ENCODE results near the gene LDLRAD1.
"Not testable (repeated sequence)": the region's sequence is repeated elsewhere in the genome, so short reads cannot be mapped to it uniquely, and the experiment has no call there.

LDLRAD1 gene

DNA sequence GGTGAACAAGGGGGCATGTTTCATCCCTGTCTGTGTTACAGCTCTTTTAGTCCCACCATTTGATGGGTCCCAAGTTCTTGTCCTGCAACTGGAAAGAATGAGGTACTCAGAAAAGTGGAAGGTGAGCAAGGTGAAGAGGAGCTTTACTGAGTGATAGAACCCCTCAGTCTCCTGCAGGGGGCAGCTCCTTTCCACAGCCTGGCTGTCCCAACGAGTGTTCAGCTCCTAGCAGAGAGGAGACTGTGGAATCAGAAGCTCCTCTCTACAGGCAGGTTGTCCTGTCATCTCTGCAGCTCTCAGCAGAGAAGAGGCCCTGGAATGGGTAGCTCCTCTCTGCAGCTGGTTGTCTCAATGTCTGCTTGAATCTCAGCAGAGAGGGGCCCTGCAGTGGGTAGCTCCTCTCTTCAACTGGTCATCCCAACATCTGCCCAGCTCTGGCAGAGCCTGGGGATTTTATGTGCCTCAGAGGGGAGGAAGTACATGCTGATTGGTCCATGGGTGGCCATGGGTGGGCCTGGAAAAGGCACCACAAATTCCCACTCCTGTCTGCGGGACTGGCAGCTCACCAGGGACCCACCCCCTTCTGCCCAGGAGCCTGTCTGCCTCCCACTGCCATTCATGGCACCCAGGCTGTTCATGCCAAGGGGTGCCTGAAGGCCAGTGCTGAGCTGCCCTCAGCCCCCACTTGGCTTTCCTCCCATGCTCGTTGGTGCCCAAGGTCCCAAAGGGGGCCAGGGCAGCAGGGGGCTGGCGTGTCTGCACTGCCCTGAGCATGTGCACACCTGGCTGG is 25.7 kb downstream of the LDLRAD1 start:
- no peak for DNase-seq (ENCODE audit: low read depth)

DNA sequence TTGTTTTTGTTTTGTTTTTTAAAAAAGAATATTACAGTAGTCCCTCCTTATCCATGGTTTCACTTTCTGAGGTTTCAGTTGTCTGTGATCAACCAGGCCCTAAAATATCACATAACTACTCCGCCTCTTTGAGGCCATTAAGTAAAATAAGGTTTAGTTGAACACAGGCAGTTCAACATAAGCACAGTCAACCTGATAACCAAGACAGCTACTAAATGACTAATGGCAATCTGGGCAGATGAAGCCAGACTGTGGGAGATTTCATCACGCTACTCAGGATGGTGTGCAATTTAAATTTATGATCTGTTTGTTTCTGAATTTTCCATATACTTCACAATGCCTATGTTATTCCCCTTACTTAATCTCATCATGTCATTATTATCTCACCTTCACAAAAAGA is 30.1 kb downstream of the LDLRAD1 start:
- DNase-seq (ENCODE audit: low read depth), result no peak

DNA sequence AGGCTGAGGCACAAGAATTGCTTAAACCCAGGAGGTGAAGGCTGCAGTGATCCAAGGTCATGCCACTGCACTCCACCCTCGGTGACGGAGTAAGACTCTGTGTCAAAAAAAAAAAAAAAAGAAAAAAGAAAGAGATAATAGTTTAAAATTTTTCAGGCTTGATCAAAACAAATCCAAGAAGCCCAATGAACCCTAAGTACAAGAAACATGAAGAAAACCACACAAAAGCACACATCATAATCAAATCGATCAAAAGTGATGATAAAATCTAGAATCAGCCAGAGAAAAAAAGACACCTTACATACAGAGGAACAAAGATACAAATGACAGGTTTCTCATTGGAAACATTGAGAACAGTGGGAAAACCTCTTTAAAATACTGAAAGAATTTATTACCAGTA is 31.5 kb downstream of the LDLRAD1 start:
- DNase-seq (ENCODE audit: low read depth), result no peak

DNA sequence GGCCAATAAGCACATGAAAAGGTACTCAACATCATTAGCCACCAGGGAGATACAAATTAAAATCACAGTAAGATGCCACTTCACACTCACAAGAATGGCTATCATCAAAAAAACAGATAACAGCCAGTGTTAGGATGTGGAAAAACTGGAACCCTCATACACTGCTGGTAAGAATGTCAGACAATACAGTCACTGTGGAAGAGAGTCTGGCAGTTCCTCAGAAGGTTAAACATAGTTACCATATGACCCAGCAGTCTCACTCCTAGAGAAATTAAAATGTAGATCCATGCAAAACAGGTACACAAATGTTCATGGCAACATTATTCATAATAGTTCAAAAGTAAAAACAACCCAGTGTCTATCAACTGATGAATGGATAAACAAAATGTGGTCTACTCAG is 33.3 kb downstream of the LDLRAD1 start:
- DNase-seq (ENCODE audit: low read depth), result no peak

DNA sequence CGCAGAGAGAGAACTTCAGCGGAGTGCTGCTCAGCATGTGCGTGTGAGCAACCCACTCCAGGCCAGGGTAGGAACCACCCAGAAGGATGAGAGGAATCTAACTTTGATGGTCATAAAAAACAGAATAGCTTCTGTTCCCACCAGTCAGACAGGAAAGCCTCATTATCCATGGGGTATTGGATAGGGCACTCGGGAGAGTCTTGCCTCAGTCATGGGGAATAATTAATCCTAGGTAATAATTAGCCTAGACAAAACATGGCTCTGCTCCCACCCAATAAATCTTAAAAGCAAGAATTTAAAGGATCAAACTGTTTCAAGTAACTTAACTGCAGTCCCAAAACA is 35.3 kb downstream of the LDLRAD1 start:
- DNase-seq (ENCODE audit: low read depth), result no peak

DNA sequence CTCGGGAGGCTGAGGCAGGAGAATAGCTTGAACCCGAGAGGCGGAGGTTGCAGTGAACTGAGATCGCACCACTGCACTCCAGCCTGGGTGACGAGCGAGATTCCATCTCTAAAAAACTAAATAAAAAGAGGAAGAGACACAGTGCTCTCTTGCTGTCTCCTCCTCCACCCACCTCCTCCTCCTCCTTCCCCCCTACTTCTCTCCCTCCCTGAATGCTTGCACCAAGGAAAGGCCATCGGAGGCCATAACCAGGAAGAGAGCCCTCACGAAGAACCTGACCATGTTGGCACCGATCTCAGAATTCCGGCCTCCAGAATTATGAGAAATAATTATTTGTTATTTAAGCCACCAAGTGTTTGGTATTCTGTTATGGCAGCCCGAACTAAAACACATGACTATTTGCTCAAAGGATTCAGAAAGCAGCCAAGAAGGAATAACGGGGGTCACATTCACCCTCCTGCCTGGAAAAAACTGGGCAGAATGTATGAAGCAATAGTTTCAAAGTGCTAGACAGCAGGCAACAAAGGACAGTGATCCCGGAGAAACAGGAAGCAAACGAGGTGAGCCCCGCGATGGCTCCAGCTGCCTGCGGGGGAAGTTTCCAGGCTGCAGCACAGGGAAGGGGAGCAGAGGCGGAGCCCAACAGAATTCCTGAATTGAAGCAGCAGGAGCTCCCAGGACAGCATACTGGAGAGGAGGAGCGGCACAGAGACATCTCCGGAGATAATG is 35.8 kb downstream of the LDLRAD1 start:
- DNase-seq (ENCODE audit: low read depth), result no peak

DNA sequence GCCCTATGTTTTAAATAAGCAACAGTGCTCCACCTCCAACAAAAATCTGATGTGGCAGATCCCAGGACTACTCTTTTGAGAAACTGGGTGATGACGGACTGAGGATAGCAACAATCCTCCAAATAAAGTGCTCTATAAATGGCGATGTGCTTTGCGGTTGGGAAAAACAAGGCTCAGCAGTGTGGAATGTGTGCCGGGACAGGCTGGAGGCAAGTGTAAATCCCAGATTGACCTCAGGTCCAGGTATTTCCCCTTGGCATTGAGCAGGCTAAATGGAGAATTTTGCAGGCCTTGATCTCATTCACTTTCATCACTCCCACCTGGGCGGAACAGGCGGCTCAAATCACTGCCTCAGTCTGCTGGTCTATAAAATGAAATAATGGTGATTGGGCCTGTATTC is 36.8 kb downstream of the LDLRAD1 start:
- no peak for DNase-seq (ENCODE audit: low read depth)

DNA sequence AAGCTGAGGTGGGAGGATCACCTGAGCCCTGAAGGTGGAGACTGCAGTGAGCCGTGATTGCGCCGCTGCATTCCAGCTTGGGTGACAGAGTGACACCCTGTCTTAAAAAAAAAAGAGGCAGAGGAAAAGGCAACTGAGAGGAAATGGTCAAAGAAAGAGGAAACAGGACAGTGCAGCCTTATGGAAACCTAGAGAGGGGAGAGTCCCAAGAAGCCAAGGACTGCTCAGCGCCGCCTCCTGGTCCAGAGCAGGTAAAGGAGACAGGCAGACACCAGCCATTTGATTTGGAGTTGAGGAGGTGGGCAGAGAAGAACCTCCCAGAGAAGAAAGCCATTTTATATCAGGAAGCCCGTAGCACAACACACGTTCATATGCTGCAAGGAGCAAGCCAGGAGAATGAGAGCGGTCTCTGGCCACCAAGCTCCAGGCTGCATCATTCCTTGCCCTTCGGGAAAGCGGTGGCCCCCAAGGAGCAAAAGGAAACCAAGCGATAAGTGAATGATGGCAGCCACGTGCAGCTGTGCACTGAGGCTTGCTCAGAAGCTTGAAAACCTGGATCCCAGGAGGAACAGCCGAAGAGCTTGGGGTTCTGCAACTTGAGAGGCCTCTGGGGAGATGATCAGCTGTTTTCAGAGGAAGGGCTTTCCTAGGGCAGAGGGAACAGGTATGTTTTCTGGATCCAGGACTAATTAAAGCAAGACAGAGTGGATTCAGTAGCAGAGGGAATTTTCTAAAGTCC is 38.1 kb downstream of the LDLRAD1 start:
- DNase-seq (ENCODE audit: low read depth), result no peak

DNA sequence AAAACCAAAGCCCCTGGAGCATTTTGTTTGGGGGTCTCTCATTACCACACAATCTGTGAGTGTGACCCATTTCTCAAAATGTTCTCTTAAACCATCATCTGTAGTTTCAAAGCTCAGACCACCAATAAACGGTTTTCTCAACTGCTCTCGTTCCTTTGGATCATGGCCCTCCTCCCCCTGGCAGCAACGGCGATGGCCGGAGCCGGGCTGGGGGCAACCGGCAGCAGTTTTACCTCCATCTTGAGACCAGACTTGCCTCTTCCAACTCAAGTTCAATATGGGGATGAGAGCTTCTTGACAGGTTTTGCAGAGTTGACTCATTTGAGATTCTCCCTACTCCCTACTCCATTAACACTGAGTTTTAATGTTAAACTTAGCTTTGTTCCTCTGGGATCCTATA is 42.1 kb downstream of the LDLRAD1 start:
- DNase-seq (ENCODE audit: low read depth), result no peak

DNA sequence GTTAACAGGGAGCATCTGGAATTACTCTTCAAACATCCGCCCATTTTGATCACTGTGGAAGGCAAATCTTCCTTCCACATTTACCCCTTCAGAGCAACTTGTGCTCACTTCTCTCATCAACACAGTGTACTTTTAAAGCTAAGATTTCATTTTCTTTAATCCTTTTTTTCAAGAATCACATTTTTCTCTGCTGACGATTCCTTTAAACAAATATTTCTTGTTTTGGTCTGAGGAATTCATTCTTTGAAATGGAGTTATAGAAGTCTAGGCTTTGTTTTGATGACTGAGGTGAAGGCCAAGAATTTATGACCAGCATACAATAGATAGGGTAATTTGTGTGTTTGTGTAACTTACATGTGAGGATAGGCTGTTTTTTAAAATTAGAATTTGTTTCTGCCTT is 46.3 kb downstream of the LDLRAD1 start:
- no peak for DNase-seq (ENCODE audit: low read depth)

DNA sequence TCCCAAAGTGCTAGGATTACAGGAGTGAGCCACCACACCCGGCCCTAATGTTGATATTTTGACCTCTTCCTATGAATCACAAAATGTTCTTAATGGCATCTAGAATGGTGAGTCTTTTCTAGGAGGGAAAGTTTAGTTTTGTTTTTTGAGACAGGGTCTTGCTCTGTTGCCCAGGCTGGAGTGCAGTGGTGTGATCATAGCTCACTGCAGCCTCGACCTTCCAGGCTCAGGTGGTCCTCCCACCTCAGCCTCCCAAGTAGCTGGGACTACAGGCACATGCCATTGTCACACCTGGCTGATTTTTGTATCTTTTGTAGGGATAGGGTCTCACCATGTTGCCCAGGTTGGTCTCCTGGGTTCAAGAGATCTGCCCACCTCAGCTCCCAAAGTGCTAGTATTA is 48.7 kb downstream of the LDLRAD1 start:
- not testable (repeated sequence) for DNase-seq (ENCODE audit: low read depth)

DNA sequence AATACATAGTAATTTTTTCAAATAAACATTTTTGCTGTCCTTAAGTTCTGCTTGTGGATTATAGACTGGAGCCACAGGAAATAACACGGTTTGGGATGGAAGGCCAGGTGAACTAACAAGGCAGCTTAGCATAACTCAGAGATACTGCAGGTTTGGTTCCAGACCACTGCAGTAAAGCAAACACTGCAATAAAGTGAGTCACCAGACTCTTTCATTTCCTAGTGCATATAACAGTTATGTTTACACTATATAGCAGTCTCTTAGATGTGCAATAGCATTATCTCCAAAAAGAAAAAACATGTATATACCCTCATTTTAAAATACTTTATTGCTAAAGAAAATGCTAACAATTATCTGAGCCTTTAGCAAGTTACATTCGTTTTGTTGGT is 49.9 kb downstream of the LDLRAD1 start:
- DNase-seq (ENCODE audit: low read depth), result no peak

DNA sequence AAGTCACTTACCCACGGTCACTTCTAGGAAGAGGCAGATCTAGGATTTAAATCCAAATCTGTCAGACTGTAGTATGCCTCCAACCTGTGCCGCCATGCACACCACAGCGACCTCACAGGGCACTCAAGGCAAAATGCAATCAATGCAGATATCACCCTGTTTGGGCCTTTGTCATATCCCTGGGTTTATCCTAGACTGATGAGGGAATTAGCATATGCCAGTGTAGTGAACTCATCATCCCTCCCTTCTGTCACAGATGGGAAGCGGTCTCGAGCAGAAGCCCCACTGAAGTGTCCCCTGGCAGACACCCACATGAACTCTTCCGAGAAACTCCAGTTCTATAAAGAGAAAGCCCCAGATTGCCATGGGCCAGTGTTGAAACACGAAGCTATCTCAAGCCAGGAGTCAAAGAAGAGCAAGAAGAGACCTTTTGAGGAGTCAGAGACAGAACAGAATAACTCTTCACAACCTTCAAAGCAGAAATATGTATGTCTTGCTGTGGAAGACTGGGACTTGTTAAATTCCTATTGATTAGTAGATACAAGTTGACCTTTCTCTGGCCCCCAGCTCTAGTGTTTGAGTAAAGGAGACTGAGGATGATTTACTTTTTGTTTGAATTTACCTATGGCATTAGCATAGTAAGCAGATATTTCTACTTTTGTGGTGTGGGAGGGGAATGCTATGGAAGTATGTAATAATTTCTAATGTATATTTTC is 50.4 kb downstream of the LDLRAD1 start:
- DNase-seq (ENCODE audit: low read depth), result no peak

DNA sequence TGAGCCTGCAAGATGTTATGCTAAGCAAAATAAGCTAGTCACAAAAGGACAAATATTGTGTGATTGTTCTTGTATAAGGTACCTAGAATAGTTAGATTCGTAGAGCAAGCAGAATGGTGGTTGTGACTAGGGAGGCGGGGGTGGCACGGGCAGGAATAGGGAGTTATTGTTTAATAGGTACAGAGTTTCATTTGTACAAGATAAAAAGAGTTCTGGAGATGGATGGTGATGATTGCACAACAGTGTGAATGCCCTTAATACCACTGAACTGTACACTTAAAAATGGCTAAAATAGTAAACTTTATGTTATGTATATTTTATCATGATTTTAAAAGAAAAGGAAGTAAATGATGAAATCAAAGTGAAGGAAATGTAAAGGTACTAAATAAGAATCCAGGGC is 51.2 kb downstream of the LDLRAD1 start:
- DNase-seq (ENCODE audit: low read depth), result no peak

DNA sequence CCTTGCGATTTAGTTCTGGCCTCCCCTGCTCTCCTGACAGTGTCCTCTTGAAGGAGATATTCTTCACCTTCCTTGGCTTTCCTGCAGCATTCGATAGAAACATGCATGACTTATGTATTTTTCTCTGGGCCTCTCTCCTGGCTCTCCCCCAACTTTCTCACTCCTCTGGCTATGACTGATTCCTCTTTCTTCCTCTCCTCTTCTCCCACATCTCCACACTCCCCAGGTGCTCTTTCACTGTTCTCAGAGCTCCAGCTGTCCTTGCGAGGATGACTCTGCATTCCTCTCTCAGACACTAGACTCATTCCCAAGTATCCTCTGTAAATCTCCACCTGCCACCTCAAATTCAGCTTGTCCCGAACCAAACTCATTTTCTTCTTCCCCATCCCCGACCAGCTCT is 53.9 kb downstream of the LDLRAD1 start:
- no peak for DNase-seq (ENCODE audit: low read depth)

DNA sequence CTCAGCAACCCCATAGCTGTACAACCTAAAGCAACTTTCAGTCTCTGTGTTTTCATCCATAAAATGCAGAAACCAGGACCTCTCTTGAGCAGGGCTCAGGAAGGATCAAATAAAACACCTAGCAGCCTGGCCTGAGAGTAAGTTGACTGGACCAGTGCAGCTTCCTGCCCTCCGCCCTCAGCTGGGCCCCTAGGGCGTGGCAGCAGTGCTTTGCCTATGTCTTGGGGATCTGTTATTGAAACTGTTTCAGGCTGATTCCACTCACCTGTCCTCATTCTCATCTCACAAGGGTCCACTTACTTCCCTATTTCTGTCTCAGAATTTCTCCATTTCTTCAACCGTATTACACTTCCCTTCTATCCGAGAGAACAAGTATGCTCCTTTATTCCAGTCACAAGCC is 54.5 kb downstream of the LDLRAD1 start:
- no peak for DNase-seq (ENCODE audit: low read depth)

DNA sequence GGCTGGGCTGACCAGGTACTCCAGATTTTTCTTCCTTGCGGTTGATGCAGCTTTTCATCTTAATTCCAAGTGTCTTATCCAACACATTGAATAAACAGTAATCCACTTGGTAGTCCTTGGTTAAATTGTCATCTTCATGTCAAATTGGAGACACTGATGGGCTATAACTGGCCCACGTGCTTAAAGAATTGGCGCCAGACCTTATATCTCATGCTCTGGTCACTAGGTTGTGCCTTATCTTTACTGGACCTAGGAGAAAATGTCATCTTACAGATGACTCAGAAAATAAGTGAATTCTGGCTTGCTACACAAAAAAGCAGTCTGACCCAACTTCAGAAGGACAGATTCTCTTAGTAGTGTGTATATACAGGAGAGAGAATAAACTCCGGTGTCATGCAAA is 55.6 kb downstream of the LDLRAD1 start:
- no peak for DNase-seq (ENCODE audit: low read depth)

DNA sequence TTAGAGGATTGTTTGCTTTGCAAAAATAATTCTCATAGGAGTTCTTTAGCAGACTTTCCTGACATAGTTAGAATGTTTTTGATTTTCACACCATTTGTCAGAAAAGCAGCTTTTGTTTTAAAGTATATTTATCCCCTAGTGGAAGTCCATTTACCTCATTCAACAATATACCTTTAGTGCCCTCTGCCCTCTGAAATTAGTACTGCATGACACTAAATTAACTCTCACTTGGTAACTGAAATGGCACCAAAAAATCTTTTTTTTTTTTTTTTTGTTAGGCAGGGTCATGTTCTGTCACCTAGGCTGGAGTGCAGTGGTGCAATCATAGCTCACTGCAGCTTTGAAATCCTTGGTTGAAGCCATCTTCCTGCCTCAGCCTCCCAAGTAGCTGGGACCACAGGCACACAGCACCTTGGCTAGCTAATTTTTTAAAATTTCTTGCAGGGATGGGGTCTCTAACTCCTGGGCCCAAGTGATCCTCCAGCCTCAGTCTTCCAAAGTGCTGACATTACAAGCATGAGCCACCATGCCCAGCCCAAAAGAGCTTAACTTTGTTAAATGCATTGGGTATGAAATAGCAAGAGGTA is 58.2 kb downstream of the LDLRAD1 start:
- DNase-seq (ENCODE audit: low read depth), result no peak
